ENCODE results near the gene EPB41. TPM values are rescaled to one million over a fixed set of nuclear protein-coding genes. Genes with fewer than 3 reads are reported as not detected.
"Not testable (repeated sequence)": the region's sequence is repeated elsewhere in the genome, so short reads cannot be mapped to it uniquely, and the experiment has no call there.

Gene EPB41
- total RNA-seq, 1 donor from 2014 or later: 74.9 TPM

DNA sequence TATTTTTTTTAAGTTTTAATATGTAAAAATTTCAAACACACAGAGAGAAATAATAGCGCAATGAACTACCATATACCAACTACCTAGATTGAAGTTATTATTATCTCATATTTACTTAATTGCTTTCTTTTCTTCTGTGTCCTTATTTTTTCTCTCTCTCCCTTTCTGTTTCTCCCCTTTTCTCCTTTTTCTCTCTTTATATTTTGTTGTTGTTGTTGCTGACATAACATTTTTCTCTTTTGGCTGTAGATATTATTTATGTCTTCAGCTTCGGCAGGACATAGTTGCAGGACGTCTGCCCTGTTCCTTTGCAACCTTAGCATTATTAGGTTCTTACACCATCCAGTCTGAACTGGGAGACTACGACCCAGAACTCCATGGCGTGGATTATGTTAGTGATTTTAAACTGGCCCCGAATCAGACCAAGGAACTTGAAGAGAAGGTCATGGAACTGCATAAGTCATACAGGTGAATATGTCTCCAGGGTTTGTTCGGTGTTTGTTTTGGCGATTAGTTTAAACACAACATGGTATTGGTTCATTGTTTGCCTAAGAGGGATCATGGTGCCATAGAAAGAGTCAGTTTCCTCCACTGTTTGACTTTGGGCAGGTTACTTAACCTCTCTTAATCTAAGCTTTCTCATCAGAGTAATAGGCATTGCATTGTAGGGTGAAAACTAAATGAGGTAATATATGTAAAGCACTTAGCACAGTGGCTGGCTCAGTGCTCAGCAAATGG, 103.8 kb downstream of the EPB41 start:
- intact Hi-C loops (cut with micrococcal nuclease): no loop called here
- H3K4me3 Mint-ChIP-seq: no peak overlapping the region
- H3K27me3 Mint-ChIP-seq (ENCODE audit: insufficient read depth): no peaks in the 10 kb centered on the region

GRCh38 chr1:29022620-29023019, 108.3 kb downstream of the EPB41 start:
- H3K4me1 Mint-ChIP-seq (ENCODE audit: low read depth): no peaks in the 10 kb centered on the region
- intact Hi-C loops (cut with micrococcal nuclease): no loop called here
- no peak overlapping the region for H3K27ac Mint-ChIP-seq
- no peak for DNase-seq (ENCODE audit: low spot score)
- no peak overlapping the region for H3K4me3 Mint-ChIP-seq
- peaks cover 8% of the 10 kb centered on the region for H3K36me3 Mint-ChIP-seq (ENCODE audit: low read depth)
- no peaks in the 10 kb centered on the region for H3K9me3 Mint-ChIP-seq
- no peaks in the 10 kb centered on the region for H3K27me3 Mint-ChIP-seq (ENCODE audit: insufficient read depth)

More for the DNA sequence above, 103.8 kb downstream of the EPB41 start:
- no peaks in the 10 kb centered on the region for H3K9me3 Mint-ChIP-seq
- H3K4me1 Mint-ChIP-seq (ENCODE audit: low read depth): no peaks in the 10 kb centered on the region
- H3K36me3 Mint-ChIP-seq (ENCODE audit: low read depth): peaks cover 8% of the 10 kb centered on the region
- no peak overlapping the region for H3K27ac Mint-ChIP-seq
- no peak for DNase-seq (ENCODE audit: low spot score)

DNA sequence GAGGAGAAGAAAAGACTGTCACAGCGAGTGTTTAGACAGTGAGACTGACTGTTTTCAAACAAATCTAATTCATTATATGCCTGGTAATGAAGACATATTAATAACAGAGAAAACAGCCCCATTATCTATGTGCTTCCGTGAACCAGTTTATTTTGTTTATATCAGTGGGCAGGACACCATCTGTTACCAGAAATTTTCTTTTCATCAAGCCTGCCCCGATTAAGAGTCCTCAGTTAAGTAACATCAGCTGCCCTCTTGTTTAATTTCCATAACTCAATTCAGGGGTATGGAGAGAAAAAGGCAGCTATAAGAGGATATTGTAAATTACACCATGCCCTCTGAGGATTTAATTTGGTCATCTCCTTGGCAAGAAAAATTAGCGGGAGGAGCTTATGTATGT, 115.3 kb downstream of the EPB41 start:
- Mint-ChIP-seq H3K36me3 (ENCODE audit: low read depth) (peaks cover 13% of the 10 kb centered on the region), H3K27ac (no peak overlapping the region), H3K4me1 (ENCODE audit: low read depth) (no peaks in the 10 kb centered on the region), H3K4me3 (no peak overlapping the region), H3K27me3 (ENCODE audit: insufficient read depth) (no peaks in the 10 kb centered on the region), H3K9me3 (no peaks in the 10 kb centered on the region)
- intact Hi-C loops (cut with micrococcal nuclease): no loop called here
- DNase-seq (ENCODE audit: low spot score): no peak

- DNase-seq (ENCODE audit: low spot score): no peak
- no peaks in the 10 kb centered on the region for H3K27me3 Mint-ChIP-seq (ENCODE audit: insufficient read depth)
- no peak overlapping the region for H3K27ac Mint-ChIP-seq
- H3K9me3 Mint-ChIP-seq: no peaks in the 10 kb centered on the region
- peaks cover 18% of the 10 kb centered on the region for H3K36me3 Mint-ChIP-seq (ENCODE audit: low read depth)
- H3K4me3 Mint-ChIP-seq: no peak overlapping the region
- no peaks in the 10 kb centered on the region for H3K4me1 Mint-ChIP-seq (ENCODE audit: low read depth)
- intact Hi-C loops (cut with micrococcal nuclease): loop anchor here (1.0 kb wide), 2 partner anchors 169 to 248 kb away; no protein-coding TSS in a partner anchor
Observed at GRCh38 chr1:29032841-29033240, 118.5 kb downstream of the EPB41 start.

DNA sequence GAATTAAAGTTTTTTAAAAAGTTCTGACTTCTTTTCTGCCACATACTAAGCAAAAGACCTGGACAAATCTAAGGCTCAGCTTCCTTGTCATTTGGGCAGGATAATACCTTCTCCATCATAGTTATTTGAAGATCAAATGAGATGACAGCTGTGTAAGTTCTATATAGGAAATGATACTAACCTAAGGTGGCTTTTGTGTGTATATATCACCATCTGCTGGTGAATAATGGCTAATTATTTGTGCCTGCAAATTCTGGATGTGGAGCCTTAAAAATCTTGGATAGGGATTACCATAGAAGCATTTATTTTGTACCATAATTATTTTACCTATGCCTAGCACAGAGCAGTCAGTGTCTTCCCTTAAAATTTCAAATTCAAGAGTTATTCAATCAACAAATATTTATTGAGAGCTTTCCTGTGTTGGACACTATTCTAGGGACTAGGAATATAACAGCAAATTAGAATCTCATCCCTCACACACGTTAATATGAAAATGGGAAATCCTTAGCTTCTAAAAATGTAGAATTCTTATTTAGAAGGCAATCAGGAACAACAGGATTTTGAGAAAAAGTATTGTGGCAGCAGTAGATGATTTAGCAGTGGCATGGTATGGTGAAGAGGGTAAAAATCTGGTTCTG, 119.6 kb downstream of the EPB41 start:
- intact Hi-C loops (cut with micrococcal nuclease): loop anchor here (1.0 kb wide), 4 partner anchors 148 to 249 kb away; no protein-coding TSS in a partner anchor
- H3K9me3 Mint-ChIP-seq: no peaks in the 10 kb centered on the region
- no peaks in the 10 kb centered on the region for H3K27me3 Mint-ChIP-seq (ENCODE audit: insufficient read depth)
- no peak overlapping the region for H3K27ac Mint-ChIP-seq
- peaks cover 13% of the 10 kb centered on the region for H3K36me3 Mint-ChIP-seq (ENCODE audit: low read depth)
- no peaks in the 10 kb centered on the region for H3K4me1 Mint-ChIP-seq (ENCODE audit: low read depth)
- no peak for DNase-seq (ENCODE audit: low spot score)
- no peak overlapping the region for H3K4me3 Mint-ChIP-seq

DNA sequence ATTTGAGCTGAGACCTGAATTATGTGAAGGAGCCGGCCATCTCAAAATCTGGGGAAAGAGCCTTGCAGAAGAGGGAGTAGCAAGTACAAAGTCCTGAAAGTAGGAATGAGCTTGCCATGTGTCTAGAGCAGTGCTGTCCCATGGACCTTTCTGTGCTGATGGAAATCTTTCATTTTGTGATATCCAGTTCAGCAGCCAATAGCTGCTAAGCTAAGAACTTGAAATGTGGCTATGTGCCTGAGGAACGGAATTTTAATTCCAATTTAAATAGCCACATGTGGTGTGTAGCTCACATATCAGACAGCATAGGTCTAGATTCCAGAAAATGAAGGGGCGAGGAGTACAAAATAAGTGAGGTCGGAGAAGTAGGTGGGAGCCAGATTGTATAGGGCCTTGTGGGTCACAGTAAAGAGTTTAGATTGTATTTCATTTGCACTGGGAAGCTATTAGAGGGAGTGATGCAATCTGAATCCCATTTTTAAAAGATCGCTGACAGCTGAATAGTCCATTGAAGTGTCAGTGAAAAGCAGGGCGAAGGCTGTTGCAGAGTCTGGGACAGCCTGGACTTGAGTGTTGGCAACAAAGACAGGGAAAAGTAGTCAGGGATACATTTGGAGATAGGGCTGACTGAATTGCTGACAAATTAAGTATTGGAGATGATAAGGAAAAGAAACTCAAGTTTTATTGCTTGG, 129.1 kb downstream of the EPB41 start:
- H3K9me3 Mint-ChIP-seq: no peaks in the 10 kb centered on the region
- H3K27ac Mint-ChIP-seq: no peak overlapping the region
- intact Hi-C loops (cut with micrococcal nuclease): no loop called here
- peaks cover 8% of the 10 kb centered on the region for H3K4me1 Mint-ChIP-seq (ENCODE audit: low read depth)
- no peak for DNase-seq (ENCODE audit: low spot score)
- no peak overlapping the region for H3K4me3 Mint-ChIP-seq
- H3K27me3 Mint-ChIP-seq (ENCODE audit: insufficient read depth): no peaks in the 10 kb centered on the region
- H3K36me3 Mint-ChIP-seq (ENCODE audit: low read depth): peaks cover 19% of the 10 kb centered on the region

GRCh38 chr1:29044010-29044409, 129.6 kb downstream of the EPB41 start:
- no peak overlapping the region for H3K4me3 Mint-ChIP-seq
- H3K27ac Mint-ChIP-seq: no peak overlapping the region
- no peaks in the 10 kb centered on the region for H3K27me3 Mint-ChIP-seq (ENCODE audit: insufficient read depth)
- H3K9me3 Mint-ChIP-seq: no peaks in the 10 kb centered on the region
- H3K4me1 Mint-ChIP-seq (ENCODE audit: low read depth): peaks cover 8% of the 10 kb centered on the region
- intact Hi-C loops (cut with micrococcal nuclease): no loop called here
- peaks cover 19% of the 10 kb centered on the region for H3K36me3 Mint-ChIP-seq (ENCODE audit: low read depth)
- no peak for DNase-seq (ENCODE audit: low spot score)

- H3K4me3 Mint-ChIP-seq; intact Hi-C loops (cut with micrococcal nuclease); DNase-seq (ENCODE audit: low spot score); H3K9me3 Mint-ChIP-seq; H3K27me3 Mint-ChIP-seq (ENCODE audit: insufficient read depth); H3K27ac Mint-ChIP-seq; H3K4me1 Mint-ChIP-seq (ENCODE audit: low read depth): not testable (repeated sequence)
- H3K36me3 Mint-ChIP-seq (ENCODE audit: low read depth): peaks cover 19% of the 10 kb centered on the region
Observed at GRCh38 chr1:29045663-29046062, 131.3 kb downstream of the EPB41 start.

DNA sequence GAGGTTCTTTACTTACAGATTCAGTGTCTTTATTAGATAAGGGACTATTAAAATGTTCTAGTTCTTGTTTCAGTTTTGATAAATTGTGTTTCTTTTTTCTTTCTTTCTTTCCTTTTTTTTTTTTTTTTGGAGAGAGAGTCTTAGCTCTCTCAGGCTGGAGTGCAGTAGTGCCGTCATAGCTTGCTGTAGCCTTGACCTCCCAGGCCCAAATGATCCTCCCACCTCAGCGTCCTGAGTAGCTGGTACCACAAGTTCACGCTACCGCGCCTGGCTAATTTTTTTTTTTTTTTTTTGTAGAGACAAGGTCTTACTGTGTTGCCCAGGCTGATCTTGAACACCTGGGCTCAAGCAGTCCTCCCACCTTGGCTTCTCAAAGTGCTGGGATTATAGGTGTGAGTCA, 132.8 kb downstream of the EPB41 start:
- peaks cover 2% of the 10 kb centered on the region for H3K4me1 Mint-ChIP-seq (ENCODE audit: low read depth)
- no peak for DNase-seq (ENCODE audit: low spot score)
- H3K36me3 Mint-ChIP-seq (ENCODE audit: low read depth): peaks cover 14% of the 10 kb centered on the region
- no peak overlapping the region for H3K4me3 Mint-ChIP-seq
- intact Hi-C loops (cut with micrococcal nuclease): no loop called here
- H3K9me3 Mint-ChIP-seq: no peaks in the 10 kb centered on the region
- H3K27me3 Mint-ChIP-seq (ENCODE audit: insufficient read depth): no peaks in the 10 kb centered on the region
- no peak overlapping the region for H3K27ac Mint-ChIP-seq

- no peaks in the 10 kb centered on the region for H3K4me1 Mint-ChIP-seq (ENCODE audit: low read depth)
- intact Hi-C loops (cut with micrococcal nuclease): no loop called here
- no peak overlapping the region for H3K27ac Mint-ChIP-seq
- no peaks in the 10 kb centered on the region for H3K27me3 Mint-ChIP-seq (ENCODE audit: insufficient read depth)
- peaks cover 8% of the 10 kb centered on the region for H3K36me3 Mint-ChIP-seq (ENCODE audit: low read depth)
- no peak for DNase-seq (ENCODE audit: low spot score)
- H3K9me3 Mint-ChIP-seq: no peaks in the 10 kb centered on the region
- H3K4me3 Mint-ChIP-seq: no peak overlapping the region
Observed at GRCh38 chr1:29050166-29050565, 135.8 kb downstream of the EPB41 start.

DNA sequence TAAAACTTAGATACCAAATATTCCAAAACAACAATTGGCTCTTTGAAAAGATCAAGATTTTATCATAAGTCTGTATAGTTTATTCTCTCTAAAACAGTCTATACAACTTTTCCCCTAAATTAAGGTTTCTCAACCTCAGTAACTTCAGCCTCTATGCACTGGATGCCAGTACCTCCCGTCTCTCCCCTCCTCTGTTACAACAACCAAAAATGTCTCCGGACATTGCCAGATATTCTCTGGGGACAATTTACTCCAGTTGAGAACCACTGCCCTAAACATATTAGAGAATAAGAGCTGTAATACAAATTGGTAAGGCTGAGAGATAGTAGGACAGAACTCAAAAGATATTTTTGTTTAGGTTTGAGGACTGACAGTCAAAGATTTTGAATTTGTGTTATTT, 137.7 kb downstream of the EPB41 start:
- Mint-ChIP-seq H3K36me3 (ENCODE audit: low read depth) (peaks cover 10% of the 10 kb centered on the region), H3K27me3 (ENCODE audit: insufficient read depth) (no peaks in the 10 kb centered on the region), H3K9me3 (no peaks in the 10 kb centered on the region), H3K27ac (no peak overlapping the region), H3K4me3 (no peak overlapping the region), H3K4me1 (ENCODE audit: low read depth) (no peaks in the 10 kb centered on the region)
- no peak for DNase-seq (ENCODE audit: low spot score)
- intact Hi-C loops (cut with micrococcal nuclease): no loop called here

DNA sequence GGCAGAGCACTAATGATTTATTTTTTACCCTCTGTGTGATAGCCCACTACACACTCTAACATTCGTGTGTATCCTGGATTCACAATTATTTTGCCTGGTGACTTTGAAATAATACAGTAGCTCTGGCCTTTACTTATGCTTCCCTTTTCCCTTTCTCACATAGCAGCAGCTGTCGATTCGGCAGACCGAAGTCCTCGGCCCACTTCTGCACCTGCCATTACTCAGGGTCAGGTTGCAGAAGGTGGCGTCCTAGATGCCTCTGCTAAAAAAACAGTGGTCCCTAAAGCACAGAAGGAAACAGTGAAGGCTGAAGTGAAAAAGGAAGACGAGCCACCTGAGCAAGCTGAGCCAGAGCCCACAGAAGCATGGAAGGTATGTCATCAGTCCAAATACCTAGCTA, 138.6 kb downstream of the EPB41 start:
- H3K9me3 Mint-ChIP-seq: no peaks in the 10 kb centered on the region
- DNase-seq (ENCODE audit: low spot score): no peak
- no peaks in the 10 kb centered on the region for H3K4me1 Mint-ChIP-seq (ENCODE audit: low read depth)
- intact Hi-C loops (cut with micrococcal nuclease): no loop called here
- peaks cover 10% of the 10 kb centered on the region for H3K36me3 Mint-ChIP-seq (ENCODE audit: low read depth)
- no peaks in the 10 kb centered on the region for H3K27me3 Mint-ChIP-seq (ENCODE audit: insufficient read depth)
- H3K27ac Mint-ChIP-seq: no peak overlapping the region
- H3K4me3 Mint-ChIP-seq: no peak overlapping the region

DNA sequence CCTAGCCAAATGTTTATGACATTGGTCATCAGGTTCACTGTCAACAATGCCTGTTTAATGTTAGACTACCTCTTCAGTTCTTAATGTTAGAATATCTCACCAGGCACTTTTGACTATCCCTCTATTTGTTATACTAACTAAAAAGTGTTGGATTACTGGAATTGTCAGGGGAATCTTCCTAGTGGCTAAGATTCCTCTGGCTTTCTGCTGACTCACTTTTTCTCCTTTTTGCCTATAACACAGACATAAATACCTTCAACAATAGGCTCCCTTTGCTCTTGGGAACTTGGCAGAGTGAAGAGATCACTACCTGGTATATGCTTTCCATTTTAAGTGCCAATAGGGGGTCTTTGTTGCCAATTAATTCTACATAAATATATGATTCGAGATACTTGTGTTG, 140.8 kb downstream of the EPB41 start:
- intact Hi-C loops (cut with micrococcal nuclease): no loop called here
- H3K27ac Mint-ChIP-seq: peak overlapping the region; percentile 44
- H3K4me1 Mint-ChIP-seq (ENCODE audit: low read depth): no peaks in the 10 kb centered on the region

More for the DNA sequence above, 140.8 kb downstream of the EPB41 start:
- H3K27me3 Mint-ChIP-seq (ENCODE audit: insufficient read depth): no peaks in the 10 kb centered on the region
- no peak for DNase-seq (ENCODE audit: low spot score)
- H3K36me3 Mint-ChIP-seq (ENCODE audit: low read depth): peaks cover 13% of the 10 kb centered on the region
- H3K4me3 Mint-ChIP-seq: no peak overlapping the region
- no peaks in the 10 kb centered on the region for H3K9me3 Mint-ChIP-seq
